Measurements from ENCODE around the gene PKP4.
"Not testable (repeated sequence)": the region's sequence is repeated elsewhere in the genome, so short reads cannot be mapped to it uniquely, and the experiment has no call there.

PKP4 gene

GRCh38 chr2:158699323-158699722 lies 242.6 kb downstream of the PKP4 start:
- no peaks in the 10 kb centered on the region for H3K9me3 ChIP-seq (ENCODE audit: severe bottlenecking)
- H3K4me3 ChIP-seq (ENCODE audit: severe bottlenecking), result no peak overlapping the region
- no peaks in the 10 kb centered on the region for H3K4me1 ChIP-seq (ENCODE audit: insufficient read depth, poor library complexity, severe bottlenecking)
- H3K36me3 ChIP-seq (ENCODE audit: low read depth), result no peaks in the 10 kb centered on the region
- ATAC-seq (ENCODE audit: low read depth) (no peak), DNase-seq (ENCODE audit: low spot score) (no peak)
- TF ChIP-seq CTCF (IDR thresholded peaks at IDR 0.05; ENCODE audit: poor library complexity, severe bottlenecking), result no peak
- no peaks in the 10 kb centered on the region for H3K27me3 ChIP-seq (ENCODE audit: insufficient read depth, poor library complexity, severe bottlenecking)
- H3K27ac ChIP-seq (ENCODE audit: poor library complexity, severe bottlenecking), result no peak overlapping the region

GRCh38 chr2:158701101-158701500 lies 244.3 kb downstream of the PKP4 start:
- DNase-seq (ENCODE audit: low spot score) (no peak), ATAC-seq (ENCODE audit: low read depth) (no peak)
- Histone ChIP-seq H3K4me3 (ENCODE audit: severe bottlenecking) (no peak overlapping the region), H3K36me3 (ENCODE audit: low read depth) (no peaks in the 10 kb centered on the region), H3K27ac (ENCODE audit: poor library complexity, severe bottlenecking) (no peak overlapping the region), H3K27me3 (ENCODE audit: insufficient read depth, poor library complexity, severe bottlenecking) (no peaks in the 10 kb centered on the region), H3K4me1 (ENCODE audit: insufficient read depth, poor library complexity, severe bottlenecking) (no peaks in the 10 kb centered on the region), H3K9me3 (ENCODE audit: severe bottlenecking) (no peaks in the 10 kb centered on the region)
- no peak for TF ChIP-seq CTCF (IDR thresholded peaks at IDR 0.05; ENCODE audit: poor library complexity, severe bottlenecking)

- no peak for TF ChIP-seq CTCF (IDR thresholded peaks at IDR 0.05; ENCODE audit: poor library complexity, severe bottlenecking)
- Histone ChIP-seq H3K36me3 (ENCODE audit: low read depth) (no peaks in the 10 kb centered on the region), H3K9me3 (ENCODE audit: severe bottlenecking) (no peaks in the 10 kb centered on the region), H3K27ac (ENCODE audit: poor library complexity, severe bottlenecking) (no peak overlapping the region), H3K27me3 (ENCODE audit: insufficient read depth, poor library complexity, severe bottlenecking) (no peaks in the 10 kb centered on the region), H3K4me1 (ENCODE audit: insufficient read depth, poor library complexity, severe bottlenecking) (no peaks in the 10 kb centered on the region), H3K4me3 (ENCODE audit: severe bottlenecking) (no peak overlapping the region)
- no peak for DNase-seq (ENCODE audit: low spot score)
- no peak for ATAC-seq (ENCODE audit: low read depth)
Observed at GRCh38 chr2:158702740-158703139, 246.0 kb downstream of the PKP4 start.

- not testable (repeated sequence) for H3K27me3 ChIP-seq (ENCODE audit: insufficient read depth, poor library complexity, severe bottlenecking); H3K27ac ChIP-seq (ENCODE audit: poor library complexity, severe bottlenecking); H3K36me3 ChIP-seq (ENCODE audit: low read depth); H3K9me3 ChIP-seq (ENCODE audit: severe bottlenecking); H3K4me1 ChIP-seq (ENCODE audit: insufficient read depth, poor library complexity, severe bottlenecking); ATAC-seq (ENCODE audit: low read depth); H3K4me3 ChIP-seq (ENCODE audit: severe bottlenecking); DNase-seq (ENCODE audit: low spot score)
Observed at GRCh38 chr2:158704724-158705465, 248.1 kb downstream of the PKP4 start.

GRCh38 chr2:158712791-158713522 lies 256.2 kb downstream of the PKP4 start:
- DNase-seq (ENCODE audit: low spot score), result no peak
- TF ChIP-seq CTCF (IDR thresholded peaks at IDR 0.05; ENCODE audit: poor library complexity, severe bottlenecking), result no peak
- H3K36me3 ChIP-seq (ENCODE audit: low read depth), result no peaks in the 10 kb centered on the region
- no peaks in the 10 kb centered on the region for H3K9me3 ChIP-seq (ENCODE audit: severe bottlenecking)
- no peak overlapping the region for H3K27ac ChIP-seq (ENCODE audit: poor library complexity, severe bottlenecking)
- no peaks in the 10 kb centered on the region for H3K4me1 ChIP-seq (ENCODE audit: insufficient read depth, poor library complexity, severe bottlenecking)
- H3K4me3 ChIP-seq (ENCODE audit: severe bottlenecking), result no peak overlapping the region
- no peak for ATAC-seq (ENCODE audit: low read depth)
- no peaks in the 10 kb centered on the region for H3K27me3 ChIP-seq (ENCODE audit: insufficient read depth, poor library complexity, severe bottlenecking)

All from RWPE2 (cell line).